ENCODE data around the gene GPER1.

Gene GPER1

GRCh38 chr7:1091644-1092027 is 3.7 kb downstream of the GPER1 start:
- no peak for DNase-seq

- no peak for DNase-seq
Measured at GRCh38 chr7:1092161-1092632, 4.3 kb downstream of the GPER1 start.

DNA sequence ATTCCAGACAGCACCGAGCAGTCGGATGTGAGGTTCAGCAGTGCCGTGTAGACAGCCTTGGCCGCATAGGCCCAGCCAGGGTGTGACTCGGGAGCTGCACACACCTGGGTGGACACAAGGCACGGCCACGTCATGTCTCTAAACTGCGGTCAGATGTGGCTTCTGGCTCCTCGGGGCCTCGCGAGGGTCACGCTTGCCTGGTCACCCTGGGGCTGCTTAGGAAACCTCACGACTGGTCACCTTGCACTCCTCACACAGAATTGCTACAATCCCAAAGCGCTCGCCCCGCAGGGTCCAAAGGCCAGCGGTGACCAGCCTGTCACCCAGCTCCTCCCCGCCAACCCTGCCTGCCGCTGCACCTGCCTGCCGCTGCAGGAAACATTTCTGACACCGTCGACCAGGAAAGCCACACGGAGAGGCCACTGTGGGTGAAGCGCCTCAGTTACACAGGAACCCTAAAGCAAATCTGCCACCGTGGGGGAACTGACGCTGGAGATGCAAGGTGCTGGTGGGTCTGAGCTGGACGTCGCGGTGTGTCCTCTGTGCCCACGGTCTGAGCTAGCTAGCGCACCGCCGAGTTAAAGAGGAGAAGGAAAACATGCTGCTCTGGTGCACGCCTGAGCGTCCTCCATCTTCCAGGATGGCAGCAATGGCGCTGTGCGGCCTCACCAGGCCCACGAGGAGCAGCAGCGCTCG is 5.0 kb downstream of the GPER1 start:
- DNase-seq = no peak

DNA sequence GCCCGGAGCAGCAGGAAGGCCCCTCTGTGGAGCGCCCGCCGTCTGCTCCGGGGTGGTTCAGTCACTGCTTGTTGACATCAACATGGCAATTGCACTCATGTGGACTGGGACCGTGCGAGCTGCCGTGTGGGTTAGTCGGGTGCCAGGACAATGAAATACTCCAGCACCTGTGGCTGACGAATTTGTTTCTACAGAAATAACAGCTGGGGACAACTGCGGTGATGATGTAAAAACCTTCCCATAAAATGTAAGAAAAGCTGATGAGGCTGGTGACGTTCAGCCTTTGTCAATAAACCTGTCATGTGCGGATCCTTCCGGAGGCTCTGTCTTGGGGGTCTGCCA is 5.6 kb downstream of the GPER1 start:
- DNase-seq = no peak

DNA sequence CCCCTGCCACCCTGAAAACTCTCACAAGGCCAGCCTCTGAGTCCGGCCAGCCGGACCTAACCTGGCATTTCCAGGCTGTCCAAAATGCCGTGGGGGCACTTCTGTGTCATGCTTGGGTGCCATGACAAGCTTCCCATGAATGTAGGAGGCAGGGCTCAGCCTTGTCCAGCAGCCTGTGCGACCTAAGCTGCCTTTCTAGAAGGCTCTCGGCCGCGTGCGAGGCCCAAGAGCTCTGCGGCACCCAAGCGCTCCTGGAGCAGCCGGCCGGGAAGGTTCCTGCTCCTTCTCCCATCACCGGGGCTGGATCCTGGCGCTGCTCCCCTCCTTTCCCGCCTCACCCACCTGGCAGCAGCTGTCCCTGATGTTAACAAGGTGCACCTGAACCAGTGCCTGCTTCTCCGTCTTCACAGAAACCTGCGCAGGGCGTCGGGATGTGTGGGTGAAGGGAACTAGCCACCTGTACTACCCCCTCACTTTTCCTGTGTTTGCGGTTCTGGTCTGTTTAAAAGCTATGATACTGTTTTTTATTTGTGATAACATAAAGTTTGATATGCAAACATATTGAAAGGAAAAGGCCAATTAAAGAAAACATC is 6.1 kb downstream of the GPER1 start:
- DNase-seq = no peak

DNA sequence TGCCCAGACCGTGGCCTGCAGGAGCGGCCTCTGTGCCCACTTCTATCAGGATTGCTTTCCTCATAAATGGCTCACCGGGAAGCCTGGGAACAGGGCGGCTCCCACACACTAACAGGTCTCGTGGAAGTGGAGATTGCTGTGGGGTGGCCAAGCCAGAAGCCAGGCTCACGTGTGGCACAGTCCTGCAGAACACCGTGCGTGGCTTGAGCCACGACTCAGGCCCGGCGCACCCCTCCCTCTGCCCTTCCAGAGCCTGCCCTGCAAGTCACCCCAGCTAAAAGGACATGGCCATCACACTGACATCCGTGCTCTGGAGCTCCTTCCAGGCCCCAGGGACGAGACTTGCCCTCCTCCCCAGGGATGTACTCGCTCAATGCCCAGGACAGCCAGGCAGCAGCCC is 7.0 kb downstream of the GPER1 start:
- DNase-seq = no peak

GRCh38 chr7:1095621-1096155 is 7.8 kb downstream of the GPER1 start:
- no peak for DNase-seq

DNA sequence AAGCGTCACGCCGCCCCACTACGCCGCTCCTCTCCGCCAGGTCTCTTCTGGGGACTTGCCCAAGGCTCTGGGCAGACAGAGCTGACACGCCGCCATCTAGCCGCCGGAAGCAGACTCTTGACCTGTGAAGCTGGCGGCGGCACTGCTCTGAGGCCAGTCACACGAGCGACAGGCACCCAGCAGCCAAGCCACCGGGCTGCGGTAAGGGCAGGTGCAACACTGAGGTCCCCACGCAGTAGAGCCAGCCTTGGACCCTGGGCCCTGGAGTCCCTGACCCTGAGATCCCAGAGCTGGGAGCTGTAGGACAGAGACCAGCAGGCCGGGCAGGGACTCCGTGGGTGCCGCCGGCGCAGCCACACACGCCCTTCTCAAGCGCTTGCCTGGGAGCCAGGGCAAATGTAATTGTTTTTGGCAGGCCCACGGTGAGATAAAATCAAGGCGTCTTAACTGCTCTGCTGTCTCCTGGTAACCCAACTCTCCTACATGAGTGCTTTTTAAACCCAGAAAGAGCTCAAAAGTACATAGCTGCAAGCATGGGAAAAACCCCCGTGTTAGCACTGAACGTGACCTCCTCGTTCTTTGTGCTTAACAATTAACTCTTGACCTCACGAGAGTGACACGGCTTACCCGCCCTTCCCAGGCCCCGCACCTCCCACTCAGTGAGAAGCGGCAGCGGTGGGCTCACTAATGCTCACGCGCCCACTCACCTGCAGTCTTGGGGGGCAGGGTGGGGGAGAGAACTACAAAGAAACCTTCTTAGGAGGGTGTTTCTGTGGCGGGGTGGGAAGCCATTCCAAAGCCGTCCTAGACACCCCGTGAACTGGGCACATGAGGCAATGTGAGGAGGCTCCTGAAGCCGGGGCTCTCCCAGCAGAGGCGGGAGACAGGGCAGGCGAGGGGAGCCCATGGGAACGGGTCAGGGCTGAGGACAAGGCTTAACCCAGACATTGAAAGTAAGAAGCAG is 8.5 kb downstream of the GPER1 start:
- no peak for DNase-seq

DNA sequence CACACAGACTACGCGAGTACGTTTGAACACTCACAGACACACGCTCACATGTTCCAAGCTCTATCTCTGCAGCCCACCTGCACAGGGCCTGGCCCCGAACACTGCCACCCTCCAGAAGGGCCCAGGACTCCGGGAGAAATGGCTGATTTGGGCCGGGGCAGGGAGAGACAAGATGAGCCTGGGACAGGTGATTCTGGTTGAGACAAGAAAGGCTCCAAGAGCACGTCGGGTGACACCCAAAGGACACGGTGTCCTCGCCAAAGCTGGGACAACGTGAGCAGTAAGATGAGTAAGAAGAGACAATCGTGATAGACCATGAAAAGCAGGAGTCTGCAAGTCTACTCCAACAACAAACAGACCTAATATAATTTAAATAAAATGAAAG is 9.2 kb downstream of the GPER1 start:
- no peak for DNase-seq

DNA sequence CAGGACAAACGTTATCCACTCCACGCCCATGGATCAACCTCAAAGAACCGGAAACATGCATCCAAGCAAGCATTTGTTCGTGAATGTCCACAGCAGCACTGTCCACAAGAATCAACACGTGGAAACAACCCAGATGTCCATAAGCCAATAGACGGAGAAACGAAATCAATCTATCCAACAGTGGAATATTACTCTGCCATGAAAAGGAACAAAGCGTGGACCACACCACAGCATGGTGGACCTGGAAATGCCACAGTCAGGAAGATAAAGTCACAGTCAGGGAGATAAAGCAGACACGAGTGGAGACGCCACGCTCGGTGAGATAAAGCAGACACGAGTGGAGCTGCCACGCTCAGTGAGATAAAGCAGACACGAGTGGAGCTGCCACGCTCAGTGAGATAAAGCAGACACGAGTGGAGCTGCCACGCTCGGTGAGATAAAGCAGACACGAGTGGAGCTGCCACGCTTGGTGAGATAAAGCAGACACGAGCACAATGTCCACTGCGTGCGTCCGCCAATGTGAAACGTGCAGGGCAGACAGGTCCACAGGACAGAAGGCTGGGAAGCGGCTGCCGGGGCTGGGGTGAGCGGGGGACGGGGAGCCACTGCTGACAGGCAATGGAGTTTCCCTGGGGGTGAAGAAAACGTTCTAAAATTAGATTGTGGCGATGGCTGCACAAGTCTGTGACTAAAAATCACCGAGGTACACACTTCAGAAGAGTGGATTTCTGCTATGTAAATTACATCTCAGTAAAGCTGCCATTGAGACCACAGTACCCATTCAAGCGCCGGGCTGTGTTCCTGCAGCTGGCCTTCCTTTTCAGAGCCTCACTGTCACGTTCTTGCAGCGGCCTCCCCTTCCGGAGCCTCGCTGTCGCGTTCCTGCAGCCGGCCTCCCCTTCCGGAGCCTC is 10.6 kb downstream of the GPER1 start:
- DNase-seq = no peak

DNA sequence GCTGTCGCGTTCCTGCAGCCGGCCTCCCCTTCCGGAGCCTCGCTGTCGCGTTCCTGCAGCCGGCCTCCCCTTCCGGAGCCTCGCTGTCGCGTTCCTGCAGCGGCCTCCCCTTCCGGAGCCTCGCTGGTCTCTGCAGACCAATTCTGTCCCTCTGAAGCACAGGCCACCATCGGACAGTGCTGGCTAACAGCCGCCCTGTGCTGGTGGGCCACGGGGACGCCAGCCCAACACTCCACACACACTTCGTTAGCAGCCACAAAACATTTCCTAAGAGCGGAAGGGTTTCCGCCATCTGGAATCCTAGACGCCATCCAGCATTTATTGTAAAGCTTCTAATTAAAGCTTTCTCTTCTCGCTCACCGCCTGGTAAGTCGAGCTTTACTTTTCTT is 11.2 kb downstream of the GPER1 start:
- DNase-seq = no peak

- no peak for DNase-seq
Measured at GRCh38 chr7:1099637-1100036, 11.7 kb downstream of the GPER1 start.

DNA sequence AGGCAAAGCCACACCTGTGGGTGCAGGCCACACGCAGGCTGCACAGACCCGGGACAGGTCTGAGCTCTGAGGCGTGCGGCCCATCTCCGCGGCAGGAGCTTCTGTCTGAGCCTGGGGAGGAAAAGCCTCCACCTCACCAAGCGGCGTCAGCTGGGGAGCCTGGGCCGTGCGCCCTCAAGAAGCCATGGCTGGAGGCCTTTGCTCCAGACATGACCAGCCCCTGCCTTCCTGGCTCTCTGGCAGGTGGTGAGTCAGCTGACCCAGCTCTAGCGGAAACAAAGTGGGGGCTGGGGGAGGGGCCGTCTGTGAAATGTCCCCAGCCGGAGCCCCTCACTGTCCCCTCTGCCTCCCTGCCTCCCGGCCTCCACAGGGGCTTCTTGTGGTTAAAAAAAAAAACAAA is 12.5 kb downstream of the GPER1 start:
- DNase-seq = no peak

GRCh38 chr7:1100834-1101562 is 13.1 kb downstream of the GPER1 start:
- no peak for DNase-seq

GRCh38 chr7:1101563-1102431 is 13.9 kb downstream of the GPER1 start:
- no peak for DNase-seq

- DNase-seq = no peak
Measured at GRCh38 chr7:1103009-1103788, 15.3 kb downstream of the GPER1 start.

DNA sequence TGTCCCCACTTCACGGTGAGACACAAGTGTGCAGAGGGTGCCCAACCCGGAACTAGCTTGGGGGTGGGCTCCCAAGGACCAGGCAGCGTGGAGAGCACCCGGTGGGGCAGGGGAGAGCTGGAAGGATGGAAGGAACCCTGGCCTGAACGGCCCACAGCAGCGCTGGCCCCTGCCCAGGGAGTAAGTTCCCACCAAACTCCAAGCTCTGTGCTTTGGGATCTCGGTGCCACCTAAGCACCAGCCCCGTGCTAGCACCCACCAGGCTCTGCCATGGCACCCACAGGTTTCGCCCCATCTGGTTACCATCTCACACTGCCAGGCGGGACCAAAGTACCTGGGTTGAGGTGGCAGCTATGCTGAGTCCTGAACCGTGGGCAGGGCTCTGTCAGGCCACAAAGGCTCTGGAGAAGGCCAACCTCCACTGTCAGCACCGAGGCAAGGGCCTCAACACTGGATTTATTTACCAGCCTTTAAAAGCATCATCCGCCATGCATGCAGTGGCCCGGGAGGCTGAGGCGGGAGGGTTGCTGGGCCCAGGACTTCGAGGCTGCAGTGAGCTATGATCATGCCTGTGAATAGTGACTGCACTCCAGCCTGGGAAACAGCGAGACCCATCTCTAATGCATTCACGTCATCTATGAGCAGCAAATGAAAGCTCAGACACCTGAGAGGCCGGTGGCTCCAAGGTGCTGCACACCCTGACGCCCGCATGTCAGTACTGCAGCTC is 16.0 kb downstream of the GPER1 start:
- DNase-seq = no peak

- no peak for DNase-seq
Measured at GRCh38 chr7:1104516-1105179, 16.7 kb downstream of the GPER1 start.

DNA sequence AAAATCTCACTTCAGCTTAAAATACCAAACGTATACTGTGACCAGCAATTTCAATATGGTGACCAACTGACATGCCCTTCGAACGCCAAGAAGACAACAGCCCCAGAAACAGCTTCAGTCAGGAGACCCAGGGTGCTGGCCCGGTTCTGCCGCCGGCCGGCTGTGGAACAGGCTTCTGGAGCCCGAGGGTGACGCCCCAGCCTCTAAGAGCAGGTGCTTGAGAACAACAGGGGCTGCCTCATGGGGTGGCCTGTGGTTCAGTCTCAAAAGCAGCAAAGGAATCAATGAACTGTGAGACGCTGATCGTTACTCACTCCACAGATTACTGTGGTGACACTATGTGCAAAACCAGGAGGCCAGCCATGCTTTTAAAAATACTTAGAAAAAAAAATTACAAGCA is 17.3 kb downstream of the GPER1 start:
- DNase-seq = no peak

Measured in DMS 273 treated with DMSO at 0.1 percent for 48 hours (cell line).